Stimulated activated CD4-positive, alpha-beta T cell treated with anti-CD3 and anti-CD28 coated beads, TNF-alpha, amount 100 ng/mL, for 4 hours (primary cell): ENCODE results near the gene SBK2.
"Not testable (repeated sequence)": the region's sequence is repeated elsewhere in the genome, so short reads cannot be mapped to it uniquely, and the experiment has no call there.

ENCODE experiments used
- DNase-seq, 3 experiments: peaks; one replicate each; pipeline ENCODE4 v3.0.0-alpha.2; 2020; ENCODE audit warnings: low read depth in 3 of 3

SBK2 gene

DNA sequence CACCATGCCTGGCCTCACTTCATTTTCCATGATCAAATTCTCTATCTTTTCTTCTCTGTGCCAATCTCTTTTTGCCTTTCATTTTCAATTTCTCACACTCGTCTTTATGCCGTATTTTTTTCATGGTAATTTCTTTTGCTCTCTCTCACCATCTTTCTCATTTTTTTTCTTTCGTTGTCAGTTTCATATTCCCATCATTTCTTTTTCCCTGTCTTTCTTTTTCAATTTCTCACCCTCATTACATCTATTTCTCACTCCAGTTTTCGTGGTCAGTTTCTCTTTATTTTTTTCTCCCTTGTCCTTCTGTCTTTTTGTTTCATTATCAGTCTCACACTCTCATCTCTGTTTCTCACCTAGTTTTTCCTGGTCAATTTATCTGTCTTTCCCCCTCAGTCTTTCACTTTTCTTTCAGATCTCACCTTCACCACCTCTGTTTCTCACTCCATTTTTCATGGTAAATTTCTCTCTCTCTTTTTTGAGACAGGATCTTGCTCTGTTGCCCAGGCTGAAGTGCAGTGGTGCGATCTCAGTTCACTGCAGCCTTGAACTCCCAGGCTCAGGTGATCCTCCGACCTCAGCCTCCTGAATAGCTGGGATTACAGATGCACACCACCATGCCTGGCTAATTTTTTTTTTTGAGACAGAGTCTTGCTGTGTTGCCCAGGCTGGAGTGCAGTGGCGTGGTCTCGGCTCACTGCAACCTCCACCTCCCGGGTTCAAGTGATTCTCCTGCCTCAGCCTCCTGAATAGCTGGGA is 34.6 kb downstream of the SBK2 start:
- DNase-seq, result no peak

GRCh38 chr19:55500368-55500952 is 36.5 kb downstream of the SBK2 start:
- DNase-seq, result no peak

DNA sequence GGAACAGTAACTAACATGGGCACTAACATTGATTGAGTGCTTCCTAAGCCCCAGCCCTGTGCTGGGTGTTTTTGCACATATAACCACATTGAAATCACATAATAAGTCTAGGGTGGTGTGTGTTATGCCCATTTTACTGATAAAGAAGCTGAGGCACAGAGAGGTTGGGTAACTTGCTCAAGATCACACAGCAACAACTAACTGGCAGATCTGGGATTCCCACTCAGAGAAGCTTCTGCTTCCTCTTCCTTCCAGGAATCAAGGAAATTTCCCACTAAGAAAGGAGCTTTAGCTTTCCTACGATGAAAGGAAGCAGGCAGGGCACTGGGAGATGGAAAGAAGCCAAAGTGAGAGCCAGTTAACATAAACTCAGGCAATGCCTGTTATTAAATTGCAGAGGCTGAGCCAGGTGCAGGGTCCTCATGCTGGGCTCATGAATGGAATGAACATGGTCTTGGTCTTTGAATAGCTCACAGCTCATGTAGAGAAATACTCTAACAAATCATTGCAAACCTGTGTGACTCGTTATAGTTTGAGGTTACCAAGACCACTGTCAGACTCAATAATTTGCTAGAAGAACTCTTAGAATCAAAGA is 38.6 kb downstream of the SBK2 start:
- no peak for DNase-seq

DNA sequence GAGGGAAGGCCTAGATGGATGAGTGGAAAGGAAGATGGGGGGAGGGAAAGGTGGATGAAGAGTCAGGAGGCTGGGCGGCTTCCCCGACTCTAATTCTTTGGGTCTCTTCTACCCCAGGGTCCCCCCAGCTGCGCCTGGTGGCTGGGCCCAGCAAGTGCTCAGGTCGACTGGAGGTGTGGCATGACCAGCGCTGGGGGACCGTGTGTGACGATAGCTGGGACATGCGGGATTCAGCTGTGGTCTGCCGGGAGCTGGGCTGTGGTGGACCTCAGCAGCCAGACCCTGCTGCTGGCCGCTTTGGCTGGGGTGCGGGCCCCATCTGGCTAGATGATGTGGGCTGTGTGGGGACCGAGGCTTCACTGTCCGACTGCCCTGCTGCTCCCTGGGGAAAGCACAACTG is 39.2 kb downstream of the SBK2 start:
- no peak for DNase-seq

- DNase-seq, result not testable (repeated sequence)
Measured at GRCh38 chr19:55496820-55497219, 40.1 kb downstream of the SBK2 start.

GRCh38 chr19:55495646-55496349 is 41.1 kb downstream of the SBK2 start:
- DNase-seq, result no peak

DNA sequence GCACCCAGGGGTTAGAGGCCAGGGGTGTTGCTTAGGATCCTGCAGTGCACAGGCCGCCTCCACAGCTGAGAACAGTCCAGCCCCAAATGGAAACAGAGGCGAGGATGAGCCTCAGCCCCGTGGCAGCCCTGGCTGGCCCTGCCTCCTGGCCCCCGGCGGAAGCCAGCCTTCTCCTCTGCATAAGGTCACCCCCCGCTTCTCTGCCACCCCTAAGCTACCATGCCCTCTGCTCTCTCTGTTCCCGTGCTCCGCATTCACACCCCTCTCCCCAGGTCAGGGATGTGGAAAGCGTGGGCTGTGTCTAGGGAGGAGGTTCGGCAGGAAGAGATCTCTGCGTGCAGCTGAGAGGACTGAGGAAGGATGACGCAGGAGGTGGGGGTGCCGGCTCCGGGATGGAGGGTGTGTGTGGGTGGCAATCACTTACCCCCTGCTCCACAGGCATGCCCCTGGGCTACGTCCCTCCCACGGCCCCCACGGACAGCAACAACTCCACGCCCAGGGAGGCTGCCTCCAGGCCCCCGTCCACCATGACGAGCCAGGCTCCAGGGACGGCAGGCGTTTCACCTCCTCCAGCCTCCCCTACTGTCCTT is 42.7 kb downstream of the SBK2 start:
- no peak for DNase-seq

- no peak for DNase-seq
Measured at GRCh38 chr19:55493645-55494171, 43.2 kb downstream of the SBK2 start.

DNA sequence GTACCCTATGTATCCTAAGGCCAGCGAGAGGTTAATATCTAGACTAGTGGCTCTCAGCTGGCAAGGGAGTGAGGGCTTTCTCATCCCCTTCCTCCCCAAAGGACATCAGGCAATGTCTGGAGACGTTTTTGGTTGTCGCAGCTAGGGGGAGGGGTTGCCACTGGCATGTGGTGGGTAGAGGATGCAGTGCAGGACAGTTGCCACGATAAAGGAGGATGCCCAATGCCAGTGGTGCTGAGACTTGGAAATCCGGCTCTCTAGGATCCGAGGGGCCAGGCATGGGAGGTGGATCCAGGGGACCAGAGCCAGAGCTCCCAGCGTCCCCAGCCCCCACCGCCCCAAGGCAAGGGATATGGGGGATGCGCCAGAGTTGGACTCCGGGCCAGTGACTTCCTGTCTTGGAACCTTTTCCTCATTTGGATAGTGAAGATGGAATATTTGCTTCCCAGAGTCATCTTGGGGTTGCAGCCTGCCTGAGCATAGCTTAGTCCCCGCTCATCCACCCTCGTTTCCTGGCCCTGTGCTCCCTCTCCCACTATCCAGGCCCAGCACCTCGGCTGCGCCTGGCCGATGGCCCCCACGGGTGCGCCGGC is 43.8 kb downstream of the SBK2 start:
- DNase-seq, result no peak

DNA sequence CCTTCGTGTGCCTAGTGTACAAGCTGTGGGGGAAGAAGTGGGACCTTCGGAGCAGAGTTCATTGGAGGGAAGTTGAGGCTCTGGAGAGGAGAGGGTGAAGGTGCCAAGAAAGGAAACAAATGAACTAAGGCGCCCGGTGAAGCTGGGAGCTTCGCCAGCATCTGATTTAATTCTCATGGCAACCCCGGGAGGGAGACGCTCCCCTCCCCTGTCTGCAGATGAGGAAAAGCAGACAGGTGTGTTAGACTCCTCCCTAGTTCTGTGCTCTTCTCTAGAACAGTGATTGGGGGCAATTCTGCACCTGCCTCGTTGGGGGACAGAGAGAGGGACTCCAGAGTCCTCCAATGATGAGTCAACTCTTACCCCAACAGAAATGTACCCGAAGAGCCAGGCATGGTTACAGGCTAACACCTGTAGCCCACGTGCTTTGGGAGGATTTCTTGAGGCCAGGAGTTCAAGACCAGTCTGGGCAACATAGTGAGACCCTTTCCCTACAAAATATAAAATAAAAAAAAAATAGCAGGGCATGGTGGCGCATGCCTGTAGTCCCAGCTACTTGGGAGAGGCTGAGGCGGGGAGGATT is 44.5 kb downstream of the SBK2 start:
- no peak for DNase-seq

DNA sequence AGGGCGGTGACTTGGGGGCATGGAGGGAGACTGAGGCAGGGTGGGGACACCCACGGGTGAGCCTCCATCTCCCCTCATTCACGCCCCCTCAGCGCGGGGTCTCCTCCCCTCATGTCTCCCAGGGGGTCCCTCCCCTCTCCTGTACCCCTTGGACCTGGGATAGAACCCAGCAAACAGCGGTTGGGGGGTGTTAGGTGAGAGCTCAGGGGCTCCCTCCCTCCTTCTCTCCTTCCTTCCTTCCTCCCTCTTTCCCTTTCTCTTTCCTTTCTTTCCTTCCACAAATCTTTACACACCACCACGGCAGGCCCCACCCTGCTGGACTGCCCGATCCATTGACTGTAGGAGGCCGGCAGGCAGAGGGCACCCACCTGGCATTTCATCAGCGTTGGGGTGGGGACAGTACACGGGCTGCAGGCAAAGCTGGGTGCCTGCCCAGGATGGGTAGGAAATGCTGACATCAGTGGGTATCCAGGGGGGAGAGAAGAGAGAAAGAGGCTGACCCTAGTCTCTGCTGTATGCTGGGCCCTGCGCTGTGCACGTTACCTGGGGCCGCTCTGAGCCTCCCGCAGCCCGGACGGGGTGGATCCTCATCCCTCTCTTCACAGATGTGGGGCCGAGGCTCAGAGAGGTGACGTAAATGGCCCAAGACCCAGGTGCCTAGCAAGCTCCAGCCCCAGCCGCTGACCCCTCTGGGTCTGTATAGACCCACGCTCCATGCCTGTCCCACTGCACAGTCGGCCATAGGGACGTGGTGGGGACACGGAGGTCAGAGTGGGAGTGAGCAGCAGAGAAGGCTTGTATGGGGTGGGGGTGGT is 45.2 kb downstream of the SBK2 start:
- DNase-seq, result no peak

GRCh38 chr19:55490478-55491432 is 46.2 kb downstream of the SBK2 start:
- DNase-seq, result no peak

DNA sequence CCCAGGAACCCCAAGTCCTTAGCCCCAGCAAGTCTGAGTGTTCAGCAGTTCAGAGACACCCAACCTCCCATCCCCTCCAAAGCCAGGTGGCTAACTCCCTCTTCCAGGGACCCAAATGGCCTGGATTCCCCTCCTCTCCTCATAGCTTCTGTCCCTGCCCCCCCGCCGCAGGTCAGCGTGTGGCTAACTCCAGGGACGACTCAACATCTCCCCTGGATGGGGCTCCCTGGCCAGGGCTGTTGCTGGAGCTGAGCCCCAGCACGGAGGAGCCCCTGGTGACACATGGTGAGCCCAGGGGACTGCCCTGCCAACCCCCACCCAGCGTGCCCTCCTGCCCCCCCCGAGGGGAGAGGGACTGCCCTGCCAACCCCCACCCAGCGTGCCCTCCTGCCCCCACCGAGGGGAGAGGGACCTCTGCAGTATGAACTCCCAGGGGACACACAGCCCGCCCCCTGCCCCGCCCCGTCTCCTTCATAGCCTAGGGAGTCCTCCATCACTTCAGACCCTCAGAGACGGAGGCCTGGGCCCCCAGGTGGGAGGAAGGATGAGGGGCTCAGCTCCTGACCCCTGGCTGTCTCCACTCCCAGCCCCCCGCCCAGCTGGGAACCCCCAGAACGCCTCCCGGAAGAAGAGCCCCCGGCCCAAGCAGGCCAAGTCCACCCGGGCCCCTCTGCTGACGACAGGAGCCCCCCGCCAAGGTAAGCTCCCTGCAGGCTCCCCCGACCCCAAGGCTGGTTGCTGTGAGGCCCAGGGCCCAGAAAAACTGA is 47.0 kb downstream of the SBK2 start:
- no peak for DNase-seq

GRCh38 chr19:55488986-55489710 is 47.8 kb downstream of the SBK2 start:
- no peak for DNase-seq

DNA sequence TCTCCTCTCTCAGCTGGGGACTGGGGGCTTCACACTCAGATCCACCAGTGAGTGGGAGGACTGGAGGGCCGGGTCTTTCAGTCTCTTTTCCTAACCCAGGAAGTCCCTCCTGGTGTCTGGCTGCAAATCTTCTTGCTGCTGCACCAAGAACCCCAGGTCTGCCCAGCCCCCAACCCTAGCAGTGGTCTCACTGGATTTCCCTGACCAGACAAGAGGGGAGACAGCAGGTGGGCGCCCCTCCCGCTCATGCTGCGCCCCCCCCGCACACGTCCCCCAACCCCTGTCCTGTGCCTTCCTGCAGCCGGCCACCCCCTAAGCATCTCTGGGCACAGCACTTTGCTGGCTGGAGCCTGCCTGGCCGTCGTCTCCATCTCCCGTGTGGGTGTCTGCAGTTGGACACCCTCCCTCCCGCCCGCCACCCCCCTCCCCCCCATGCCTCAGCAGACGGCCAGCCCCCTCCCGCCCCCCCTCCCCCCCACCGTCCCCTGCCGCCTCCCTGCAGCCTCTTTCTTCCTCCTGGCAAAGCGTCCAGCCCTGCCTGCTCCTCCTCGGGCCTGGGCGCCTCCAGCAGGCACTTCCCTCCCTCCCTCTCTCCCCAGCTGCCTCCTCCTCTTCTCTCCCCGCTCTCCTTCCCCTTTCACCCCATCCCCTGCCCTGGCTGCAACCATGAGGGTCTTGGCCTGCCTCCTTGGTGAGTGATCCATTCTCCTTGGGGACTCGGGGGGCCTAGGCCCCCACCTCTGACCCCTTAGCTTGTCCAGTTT is 48.8 kb downstream of the SBK2 start, which contains the start of gene SSC5D:
SSC5D (plus strand) TSS at position 513 of the 764 bp plus-strand sequence; CDS start at position 667, 154 bp downstream.
- DNase-seq, result no peak

- DNase-seq, result peak; percentile 33 to 50 (median 45)
Measured at GRCh38 chr19:55486971-55487923, 49.7 kb downstream of the SBK2 start.
